WTC11 (cell line): ENCODE data around the gene TMED5. TPM values are rescaled to one million over a fixed set of nuclear protein-coding genes. Genes with fewer than 3 reads are reported as not detected.

Source experiments
- ATF1 ChIP-seq: sonication (generic); formaldehyde crosslinking; IDR thresholded peaks from 2 replicates; pipeline ENCODE4 v1.8.1; 2023; ENCODE audit warnings: mild to moderate bottlenecking, moderate library complexity, missing genetic modification reagents
- CREB1 ChIP-seq: sonication (generic); formaldehyde crosslinking; IDR thresholded peaks from 2 replicates; pipeline ENCODE4 v1.8.0; 2023; ENCODE audit warnings: mild to moderate bottlenecking, missing genetic modification reagents
- ELF4 ChIP-seq: sonication (generic); formaldehyde crosslinking; IDR thresholded peaks from 2 replicates; pipeline ENCODE4 v1.8.1; 2022; ENCODE audit warnings: low read depth, mild to moderate bottlenecking, moderate library complexity, missing genetic modification reagents
- ETV6 ChIP-seq: sonication (generic); formaldehyde crosslinking; IDR thresholded peaks from 2 replicates; pipeline ENCODE4 v1.8.1; 2022; ENCODE audit warnings: mild to moderate bottlenecking, missing genetic modification reagents
- GRHL2 ChIP-seq: fragments of 250-450 bp; sonication (Bioruptor Pico); IDR thresholded peaks from 2 replicates; pipeline ENCODE4 v1.8.0; 2022; ENCODE audit warnings: mild to moderate bottlenecking, moderate library complexity; ENCODE audit not compliant: insufficient replicate concordance, severe bottlenecking
- NFE2L1 ChIP-seq: sonication (generic); formaldehyde crosslinking; IDR thresholded peaks from 2 replicates; pipeline ENCODE4 v1.8.1; 2023; ENCODE audit warnings: missing genetic modification reagents
- NR1H2 ChIP-seq: sonication (generic); formaldehyde crosslinking; IDR thresholded peaks from 2 replicates; pipeline ENCODE4 v1.9.0; 2021; ENCODE audit warnings: mild to moderate bottlenecking, moderate library complexity, missing genetic modification reagents
- RORB ChIP-seq: fragments of 250-450 bp; sonication (Bioruptor Pico); IDR thresholded peaks from 2 replicates; pipeline ENCODE4 v1.9.0; 2021; ENCODE audit warnings: mild to moderate bottlenecking
- TCF7 ChIP-seq: sonication (generic); formaldehyde crosslinking; IDR thresholded peaks from 2 replicates; pipeline ENCODE4 v1.8.0; 2022; ENCODE audit warnings: mild to moderate bottlenecking, low read depth, missing genetic modification reagents, moderate library complexity
- TEAD1 ChIP-seq: sonication (generic); formaldehyde crosslinking; IDR thresholded peaks from 2 replicates; pipeline ENCODE4 v1.8.0; 2022; ENCODE audit warnings: mild to moderate bottlenecking, missing genetic modification reagents
- ZNF219 ChIP-seq: sonication (generic); formaldehyde crosslinking; IDR thresholded peaks from 2 replicates; pipeline ENCODE4 v1.8.0; 2023; ENCODE audit warnings: missing genetic modification reagents, mild to moderate bottlenecking, borderline replicate concordance
- total RNA-seq: library from RNA; stranded (reverse); gene quantifications from 3 replicates; pipeline ENCODE4 v1.2.3, GENCODE V29; 2021
- TF ChIP-seq, protein P1 (sequence below): sonication (generic); formaldehyde crosslinking; IDR thresholded peaks from 2 replicates; pipeline ENCODE4 v1.8.0; 2022; ENCODE audit warnings: missing genetic modification reagents
- TF ChIP-seq, protein P2 (sequence below): sonication (generic); formaldehyde crosslinking; IDR thresholded peaks from 2 replicates; pipeline ENCODE4 v1.8.1; 2023; ENCODE audit warnings: mild to moderate bottlenecking, missing genetic modification reagents, moderate library complexity
- TF ChIP-seq, protein P3 (sequence below): fragments of 250-450 bp; sonication (Bioruptor Pico); IDR thresholded peaks from 2 replicates; pipeline ENCODE4 v1.9.0; 2021; ENCODE audit warnings: mild to moderate bottlenecking
- TF ChIP-seq, protein P4 (sequence below): sonication (generic); formaldehyde crosslinking; IDR thresholded peaks from 2 replicates; pipeline ENCODE4 v1.8.1; 2022; ENCODE audit warnings: low read depth, mild to moderate bottlenecking, moderate library complexity, missing genetic modification reagents, borderline replicate concordance
- TF ChIP-seq, protein P5 (sequence below): fragments of 200-600 bp; IDR thresholded peaks from 2 replicates; pipeline ENCODE4 v1.8.0; 2022; ENCODE audit warnings: antibody characterized with exemption
- TF ChIP-seq, protein P6 (sequence below): sonication (generic); formaldehyde crosslinking; IDR thresholded peaks from 2 replicates; pipeline ENCODE4 v1.8.1; 2023; ENCODE audit warnings: mild to moderate bottlenecking, missing genetic modification reagents
- TF ChIP-seq, protein P7 (sequence below): sonication (generic); formaldehyde crosslinking; IDR thresholded peaks from 2 replicates; pipeline ENCODE4 v1.8.0; 2023; ENCODE audit warnings: mild to moderate bottlenecking, missing genetic modification reagents

TMED5 gene
- total RNA-seq, 1 experiment from 2014 or later: 28.5 TPM

DNA sequence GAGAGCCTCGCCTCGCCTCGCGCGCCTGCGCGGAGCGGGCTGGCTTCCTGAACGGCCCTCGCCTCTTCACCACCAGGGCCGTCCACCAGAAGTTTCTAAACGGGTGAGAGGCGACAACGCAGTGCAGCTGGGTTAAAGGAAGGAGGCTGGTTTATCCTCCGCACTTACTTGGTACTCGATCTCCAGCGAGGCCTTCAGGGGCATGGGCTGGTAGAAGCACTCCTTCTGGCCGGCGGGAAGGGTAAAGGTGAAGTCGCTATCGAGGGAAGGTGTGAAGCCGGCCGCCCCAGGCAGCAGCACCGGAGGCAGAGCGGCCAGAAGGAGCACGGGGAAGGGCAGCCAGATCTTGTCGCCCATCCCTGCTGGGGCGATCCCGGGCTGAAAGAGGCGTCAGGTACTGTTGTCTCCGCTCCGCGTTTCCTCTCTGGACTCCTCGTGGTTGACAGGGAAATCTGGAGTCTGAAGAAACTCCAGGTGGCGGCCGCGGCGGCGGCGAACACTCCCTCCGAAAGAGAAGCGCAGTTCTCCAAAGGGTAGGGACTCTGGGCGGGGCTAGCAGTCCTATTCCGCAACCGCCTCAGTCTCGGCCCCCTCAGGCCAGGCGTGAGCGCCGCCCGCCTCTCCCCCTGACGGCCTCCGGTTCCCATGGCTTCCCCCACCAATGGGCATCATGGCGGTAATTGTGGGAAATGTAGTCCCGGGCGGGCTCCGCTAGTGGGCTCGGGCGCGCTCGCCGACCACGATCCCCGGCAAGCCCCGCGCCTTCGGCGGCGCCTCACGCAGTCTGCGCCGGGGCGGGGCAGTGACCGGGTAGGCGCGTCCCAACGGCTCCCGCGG, at the start of gene TMED5 (continued):
- TF ChIP-seq, protein P1, sequence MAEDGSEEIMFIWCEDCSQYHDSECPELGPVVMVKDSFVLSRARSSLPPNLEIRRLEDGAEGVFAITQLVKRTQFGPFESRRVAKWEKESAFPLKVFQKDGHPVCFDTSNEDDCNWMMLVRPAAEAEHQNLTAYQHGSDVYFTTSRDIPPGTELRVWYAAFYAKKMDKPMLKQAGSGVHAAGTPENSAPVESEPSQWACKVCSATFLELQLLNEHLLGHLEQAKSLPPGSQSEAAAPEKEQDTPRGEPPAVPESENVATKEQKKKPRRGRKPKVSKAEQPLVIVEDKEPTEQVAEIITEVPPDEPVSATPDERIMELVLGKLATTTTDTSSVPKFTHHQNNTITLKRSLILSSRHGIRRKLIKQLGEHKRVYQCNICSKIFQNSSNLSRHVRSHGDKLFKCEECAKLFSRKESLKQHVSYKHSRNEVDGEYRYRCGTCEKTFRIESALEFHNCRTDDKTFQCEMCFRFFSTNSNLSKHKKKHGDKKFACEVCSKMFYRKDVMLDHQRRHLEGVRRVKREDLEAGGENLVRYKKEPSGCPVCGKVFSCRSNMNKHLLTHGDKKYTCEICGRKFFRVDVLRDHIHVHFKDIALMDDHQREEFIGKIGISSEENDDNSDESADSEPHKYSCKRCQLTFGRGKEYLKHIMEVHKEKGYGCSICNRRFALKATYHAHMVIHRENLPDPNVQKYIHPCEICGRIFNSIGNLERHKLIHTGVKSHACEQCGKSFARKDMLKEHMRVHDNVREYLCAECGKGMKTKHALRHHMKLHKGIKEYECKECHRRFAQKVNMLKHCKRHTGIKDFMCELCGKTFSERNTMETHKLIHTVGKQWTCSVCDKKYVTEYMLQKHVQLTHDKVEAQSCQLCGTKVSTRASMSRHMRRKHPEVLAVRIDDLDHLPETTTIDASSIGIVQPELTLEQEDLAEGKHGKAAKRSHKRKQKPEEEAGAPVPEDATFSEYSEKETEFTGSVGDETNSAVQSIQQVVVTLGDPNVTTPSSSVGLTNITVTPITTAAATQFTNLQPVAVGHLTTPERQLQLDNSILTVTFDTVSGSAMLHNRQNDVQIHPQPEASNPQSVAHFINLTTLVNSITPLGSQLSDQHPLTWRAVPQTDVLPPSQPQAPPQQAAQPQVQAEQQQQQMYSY: peak; percentile 54
- TF ChIP-seq ETV6 (CRISPR knock-in tag): peak; percentile 75
- TF ChIP-seq, protein P2, sequence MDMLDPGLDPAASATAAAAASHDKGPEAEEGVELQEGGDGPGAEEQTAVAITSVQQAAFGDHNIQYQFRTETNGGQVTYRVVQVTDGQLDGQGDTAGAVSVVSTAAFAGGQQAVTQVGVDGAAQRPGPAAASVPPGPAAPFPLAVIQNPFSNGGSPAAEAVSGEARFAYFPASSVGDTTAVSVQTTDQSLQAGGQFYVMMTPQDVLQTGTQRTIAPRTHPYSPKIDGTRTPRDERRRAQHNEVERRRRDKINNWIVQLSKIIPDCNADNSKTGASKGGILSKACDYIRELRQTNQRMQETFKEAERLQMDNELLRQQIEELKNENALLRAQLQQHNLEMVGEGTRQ (CRISPR knock-in tag): peak; percentile 69
- TF ChIP-seq, protein P3, sequence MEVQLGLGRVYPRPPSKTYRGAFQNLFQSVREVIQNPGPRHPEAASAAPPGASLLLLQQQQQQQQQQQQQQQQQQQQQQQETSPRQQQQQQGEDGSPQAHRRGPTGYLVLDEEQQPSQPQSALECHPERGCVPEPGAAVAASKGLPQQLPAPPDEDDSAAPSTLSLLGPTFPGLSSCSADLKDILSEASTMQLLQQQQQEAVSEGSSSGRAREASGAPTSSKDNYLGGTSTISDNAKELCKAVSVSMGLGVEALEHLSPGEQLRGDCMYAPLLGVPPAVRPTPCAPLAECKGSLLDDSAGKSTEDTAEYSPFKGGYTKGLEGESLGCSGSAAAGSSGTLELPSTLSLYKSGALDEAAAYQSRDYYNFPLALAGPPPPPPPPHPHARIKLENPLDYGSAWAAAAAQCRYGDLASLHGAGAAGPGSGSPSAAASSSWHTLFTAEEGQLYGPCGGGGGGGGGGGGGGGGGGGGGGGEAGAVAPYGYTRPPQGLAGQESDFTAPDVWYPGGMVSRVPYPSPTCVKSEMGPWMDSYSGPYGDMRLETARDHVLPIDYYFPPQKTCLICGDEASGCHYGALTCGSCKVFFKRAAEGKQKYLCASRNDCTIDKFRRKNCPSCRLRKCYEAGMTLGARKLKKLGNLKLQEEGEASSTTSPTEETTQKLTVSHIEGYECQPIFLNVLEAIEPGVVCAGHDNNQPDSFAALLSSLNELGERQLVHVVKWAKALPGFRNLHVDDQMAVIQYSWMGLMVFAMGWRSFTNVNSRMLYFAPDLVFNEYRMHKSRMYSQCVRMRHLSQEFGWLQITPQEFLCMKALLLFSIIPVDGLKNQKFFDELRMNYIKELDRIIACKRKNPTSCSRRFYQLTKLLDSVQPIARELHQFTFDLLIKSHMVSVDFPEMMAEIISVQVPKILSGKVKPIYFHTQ (CRISPR knock-in tag): no peak
- TF ChIP-seq ZNF219 (CRISPR knock-in tag): no peak
- peak; percentile 29; the same call in 1 of the 2 replicates for TF ChIP-seq CREB1 (CRISPR knock-in tag)
- no peak for TF ChIP-seq TEAD1 (CRISPR knock-in tag)
- TF ChIP-seq NR1H2 (CRISPR knock-in tag): no peak
- peak; percentile 57; the same call in 1 of the 2 replicates for TF ChIP-seq NFE2L1 (CRISPR knock-in tag)
- TF ChIP-seq TCF7 (CRISPR knock-in tag): no peak
- TF ChIP-seq, protein P4, sequence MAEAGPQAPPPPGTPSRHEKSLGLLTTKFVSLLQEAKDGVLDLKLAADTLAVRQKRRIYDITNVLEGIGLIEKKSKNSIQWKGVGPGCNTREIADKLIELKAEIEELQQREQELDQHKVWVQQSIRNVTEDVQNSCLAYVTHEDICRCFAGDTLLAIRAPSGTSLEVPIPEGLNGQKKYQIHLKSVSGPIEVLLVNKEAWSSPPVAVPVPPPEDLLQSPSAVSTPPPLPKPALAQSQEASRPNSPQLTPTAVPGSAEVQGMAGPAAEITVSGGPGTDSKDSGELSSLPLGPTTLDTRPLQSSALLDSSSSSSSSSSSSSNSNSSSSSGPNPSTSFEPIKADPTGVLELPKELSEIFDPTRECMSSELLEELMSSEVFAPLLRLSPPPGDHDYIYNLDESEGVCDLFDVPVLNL (CRISPR knock-in tag): no peak; the same call in 1 of the 2 replicates
- TF ChIP-seq, protein P5, sequence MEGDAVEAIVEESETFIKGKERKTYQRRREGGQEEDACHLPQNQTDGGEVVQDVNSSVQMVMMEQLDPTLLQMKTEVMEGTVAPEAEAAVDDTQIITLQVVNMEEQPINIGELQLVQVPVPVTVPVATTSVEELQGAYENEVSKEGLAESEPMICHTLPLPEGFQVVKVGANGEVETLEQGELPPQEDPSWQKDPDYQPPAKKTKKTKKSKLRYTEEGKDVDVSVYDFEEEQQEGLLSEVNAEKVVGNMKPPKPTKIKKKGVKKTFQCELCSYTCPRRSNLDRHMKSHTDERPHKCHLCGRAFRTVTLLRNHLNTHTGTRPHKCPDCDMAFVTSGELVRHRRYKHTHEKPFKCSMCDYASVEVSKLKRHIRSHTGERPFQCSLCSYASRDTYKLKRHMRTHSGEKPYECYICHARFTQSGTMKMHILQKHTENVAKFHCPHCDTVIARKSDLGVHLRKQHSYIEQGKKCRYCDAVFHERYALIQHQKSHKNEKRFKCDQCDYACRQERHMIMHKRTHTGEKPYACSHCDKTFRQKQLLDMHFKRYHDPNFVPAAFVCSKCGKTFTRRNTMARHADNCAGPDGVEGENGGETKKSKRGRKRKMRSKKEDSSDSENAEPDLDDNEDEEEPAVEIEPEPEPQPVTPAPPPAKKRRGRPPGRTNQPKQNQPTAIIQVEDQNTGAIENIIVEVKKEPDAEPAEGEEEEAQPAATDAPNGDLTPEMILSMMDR: no peak
- no peak for TF ChIP-seq RORB (CRISPR knock-in tag)
- TF ChIP-seq, protein P6, sequence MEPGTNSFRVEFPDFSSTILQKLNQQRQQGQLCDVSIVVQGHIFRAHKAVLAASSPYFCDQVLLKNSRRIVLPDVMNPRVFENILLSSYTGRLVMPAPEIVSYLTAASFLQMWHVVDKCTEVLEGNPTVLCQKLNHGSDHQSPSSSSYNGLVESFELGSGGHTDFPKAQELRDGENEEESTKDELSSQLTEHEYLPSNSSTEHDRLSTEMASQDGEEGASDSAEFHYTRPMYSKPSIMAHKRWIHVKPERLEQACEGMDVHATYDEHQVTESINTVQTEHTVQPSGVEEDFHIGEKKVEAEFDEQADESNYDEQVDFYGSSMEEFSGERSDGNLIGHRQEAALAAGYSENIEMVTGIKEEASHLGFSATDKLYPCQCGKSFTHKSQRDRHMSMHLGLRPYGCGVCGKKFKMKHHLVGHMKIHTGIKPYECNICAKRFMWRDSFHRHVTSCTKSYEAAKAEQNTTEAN (CRISPR knock-in tag): peak; percentile 46; the same call in 1 of the 2 replicates
- TF ChIP-seq, protein P7, sequence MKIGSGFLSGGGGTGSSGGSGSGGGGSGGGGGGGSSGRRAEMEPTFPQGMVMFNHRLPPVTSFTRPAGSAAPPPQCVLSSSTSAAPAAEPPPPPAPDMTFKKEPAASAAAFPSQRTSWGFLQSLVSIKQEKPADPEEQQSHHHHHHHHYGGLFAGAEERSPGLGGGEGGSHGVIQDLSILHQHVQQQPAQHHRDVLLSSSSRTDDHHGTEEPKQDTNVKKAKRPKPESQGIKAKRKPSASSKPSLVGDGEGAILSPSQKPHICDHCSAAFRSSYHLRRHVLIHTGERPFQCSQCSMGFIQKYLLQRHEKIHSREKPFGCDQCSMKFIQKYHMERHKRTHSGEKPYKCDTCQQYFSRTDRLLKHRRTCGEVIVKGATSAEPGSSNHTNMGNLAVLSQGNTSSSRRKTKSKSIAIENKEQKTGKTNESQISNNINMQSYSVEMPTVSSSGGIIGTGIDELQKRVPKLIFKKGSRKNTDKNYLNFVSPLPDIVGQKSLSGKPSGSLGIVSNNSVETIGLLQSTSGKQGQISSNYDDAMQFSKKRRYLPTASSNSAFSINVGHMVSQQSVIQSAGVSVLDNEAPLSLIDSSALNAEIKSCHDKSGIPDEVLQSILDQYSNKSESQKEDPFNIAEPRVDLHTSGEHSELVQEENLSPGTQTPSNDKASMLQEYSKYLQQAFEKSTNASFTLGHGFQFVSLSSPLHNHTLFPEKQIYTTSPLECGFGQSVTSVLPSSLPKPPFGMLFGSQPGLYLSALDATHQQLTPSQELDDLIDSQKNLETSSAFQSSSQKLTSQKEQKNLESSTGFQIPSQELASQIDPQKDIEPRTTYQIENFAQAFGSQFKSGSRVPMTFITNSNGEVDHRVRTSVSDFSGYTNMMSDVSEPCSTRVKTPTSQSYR: no peak
- TF ChIP-seq GRHL2: no peak
- peak; percentile 80; the same call in 1 of the 2 replicates for TF ChIP-seq ATF1 (CRISPR knock-in tag)
- no peak for TF ChIP-seq ELF4 (CRISPR knock-in tag)
